Measurements from ENCODE around the gene ITPR2.
"Not testable (repeated sequence)": the region's sequence is repeated elsewhere in the genome, so short reads cannot be mapped to it uniquely, and the experiment has no call there.

The ITPR2 gene

GRCh38 chr12:26848156-26848825 lies 15.3 kb upstream of the ITPR2 start:
- FAIRE-seq, result no peak

GRCh38 chr12:26847431-26847830 lies 14.4 kb upstream of the ITPR2 start:
- FAIRE-seq, result no peak

GRCh38 chr12:26846416-26846815 lies 13.4 kb upstream of the ITPR2 start:
- no peak for FAIRE-seq

DNA sequence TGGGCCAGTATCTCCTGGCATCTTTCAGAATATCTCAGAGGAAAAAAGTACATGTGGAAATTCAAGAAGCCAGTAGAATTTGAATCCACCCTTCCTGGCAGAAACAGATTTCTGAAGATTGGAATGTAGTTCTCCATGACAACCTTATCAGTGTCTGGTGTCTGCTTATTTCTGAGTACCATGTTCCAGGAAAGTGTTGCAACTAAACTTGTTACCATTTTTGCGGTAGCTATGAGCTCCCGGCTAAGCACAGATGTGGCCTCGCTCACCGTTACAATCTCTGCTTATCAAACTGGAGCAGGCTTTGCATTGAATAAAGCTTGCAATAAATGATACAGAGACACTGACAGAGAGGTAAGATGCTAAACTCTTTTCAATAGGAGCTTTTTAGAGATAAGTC lies 13.0 kb upstream of the ITPR2 start:
- FAIRE-seq, result no peak

- FAIRE-seq, result peak; percentile 86
Observed at GRCh38 chr12:26845057-26845666, 12.2 kb upstream of the ITPR2 start.

GRCh38 chr12:26843311-26843710 lies 10.3 kb upstream of the ITPR2 start:
- FAIRE-seq, result no peak

- no peak for FAIRE-seq
Observed at GRCh38 chr12:26841085-26841484, 8.1 kb upstream of the ITPR2 start.

DNA sequence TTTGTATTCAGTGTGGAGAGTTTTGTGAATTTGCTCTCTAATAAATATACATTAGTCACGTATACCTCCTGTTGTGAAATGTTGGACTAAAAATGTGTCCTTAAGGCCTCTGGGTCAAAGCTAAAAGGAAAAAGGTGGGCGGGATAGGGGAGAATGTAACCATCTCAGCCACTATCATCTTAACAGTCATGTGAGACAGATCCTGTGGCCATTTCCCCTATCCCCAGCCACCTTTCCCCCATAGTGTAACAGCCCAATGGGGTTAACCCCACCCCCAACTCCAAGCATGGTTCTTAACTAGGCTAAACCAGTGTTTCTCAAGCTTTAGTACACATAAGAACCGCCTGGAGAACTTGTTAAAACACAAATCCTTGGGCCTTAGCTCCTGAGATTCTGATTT lies 6.5 kb upstream of the ITPR2 start:
- no peak for FAIRE-seq

GRCh38 chr12:26838888-26839416 lies 6.0 kb upstream of the ITPR2 start:
- FAIRE-seq, result no peak

DNA sequence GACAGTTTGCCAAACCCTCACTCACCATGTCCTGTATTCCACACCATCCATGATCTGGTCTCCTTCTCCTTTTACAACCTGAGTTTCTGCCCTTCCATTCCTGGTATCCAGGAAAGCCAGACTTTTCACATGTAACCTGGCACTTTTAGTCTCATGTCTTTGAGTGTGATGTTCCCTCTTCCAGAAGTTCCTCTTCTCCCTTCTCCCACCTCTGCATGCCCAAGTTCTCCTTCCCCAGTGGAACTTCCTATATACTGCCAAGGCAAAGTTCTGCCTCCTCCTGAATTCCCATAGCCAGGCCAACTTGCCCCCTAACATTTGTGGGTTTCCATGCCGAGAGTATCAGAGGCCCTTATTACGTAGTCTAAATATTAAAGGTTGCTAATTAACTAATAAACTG lies 3.2 kb upstream of the ITPR2 start:
- no peak for FAIRE-seq

- FAIRE-seq, result not testable (repeated sequence)
Observed at GRCh38 chr12:26834503-26835060, 1.6 kb upstream of the ITPR2 start.

- no peak for FAIRE-seq
Observed at GRCh38 chr12:26833743-26834490, 923 bp upstream of the ITPR2 start.

GRCh38 chr12:26831951-26832821 lies 808 bp downstream of the ITPR2 start:
- FAIRE-seq, result no peak

GRCh38 chr12:26830783-26831551 lies 2.0 kb downstream of the ITPR2 start:
- FAIRE-seq, result no peak

- FAIRE-seq, result no peak
Observed at GRCh38 chr12:26830363-26830762, 2.6 kb downstream of the ITPR2 start.

DNA sequence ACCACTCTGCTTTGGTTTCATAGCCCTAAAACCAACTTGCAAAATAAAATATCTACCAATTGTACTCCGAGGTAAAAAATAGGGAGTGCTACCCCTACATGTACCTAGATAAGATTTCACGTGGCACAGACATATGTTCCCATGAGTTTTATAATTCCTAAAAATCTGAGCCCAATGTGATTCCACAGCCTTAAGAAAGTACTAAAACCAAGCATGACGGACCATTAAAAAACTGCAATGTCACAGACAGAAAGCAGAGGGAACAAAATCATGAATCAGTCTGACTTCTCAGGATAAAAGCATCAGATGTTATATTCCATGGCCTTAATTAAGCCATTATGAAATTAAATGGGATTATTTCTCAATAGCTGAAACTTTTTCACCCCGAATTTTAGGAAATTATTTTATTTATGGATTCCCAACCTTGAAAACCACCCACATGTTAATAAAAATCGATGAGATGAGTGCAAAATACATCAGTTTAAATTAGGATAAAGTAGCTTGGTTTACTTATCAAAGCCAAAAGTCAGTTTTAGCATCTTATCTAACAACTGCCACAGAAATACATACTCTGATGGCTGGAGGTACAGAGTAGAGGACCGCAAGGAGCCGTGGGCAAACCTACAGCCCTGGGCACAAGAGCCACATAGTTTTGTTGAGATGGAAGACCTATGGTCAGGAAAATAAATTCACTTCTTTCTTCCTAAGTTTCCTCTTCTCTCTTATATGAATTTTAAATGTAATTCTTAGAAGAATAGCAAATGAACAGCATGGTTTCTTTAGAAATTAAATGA lies 4.5 kb downstream of the ITPR2 start:
- no peak for FAIRE-seq

- no peak for FAIRE-seq
Observed at GRCh38 chr12:26826437-26826836, 6.6 kb downstream of the ITPR2 start.

DNA sequence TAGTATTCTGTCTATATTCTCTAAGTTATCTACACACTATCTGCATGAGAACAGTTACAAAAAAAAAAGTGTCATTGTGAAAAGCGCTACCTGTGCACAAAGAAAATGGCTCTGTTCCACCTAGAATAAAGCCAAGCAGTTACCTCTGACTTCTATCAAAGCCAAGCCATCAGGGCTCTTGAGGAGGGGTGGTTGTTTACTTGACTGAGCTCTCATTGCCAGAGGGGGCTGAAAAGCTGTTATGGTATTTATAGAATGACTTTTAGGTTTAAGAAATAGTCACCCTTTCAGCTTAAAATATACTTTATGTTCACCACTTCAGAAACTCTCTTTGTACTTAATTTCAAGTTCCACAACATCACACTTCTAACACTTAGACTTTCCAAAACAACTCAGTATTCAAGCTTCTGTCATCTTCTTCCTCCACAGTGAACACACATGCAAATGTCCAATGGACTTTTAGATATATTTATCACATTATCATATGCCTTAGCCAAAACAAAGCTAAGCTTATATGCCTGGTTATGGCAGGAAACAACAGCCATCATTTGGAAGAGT lies 7.5 kb downstream of the ITPR2 start:
- FAIRE-seq, result no peak

DNA sequence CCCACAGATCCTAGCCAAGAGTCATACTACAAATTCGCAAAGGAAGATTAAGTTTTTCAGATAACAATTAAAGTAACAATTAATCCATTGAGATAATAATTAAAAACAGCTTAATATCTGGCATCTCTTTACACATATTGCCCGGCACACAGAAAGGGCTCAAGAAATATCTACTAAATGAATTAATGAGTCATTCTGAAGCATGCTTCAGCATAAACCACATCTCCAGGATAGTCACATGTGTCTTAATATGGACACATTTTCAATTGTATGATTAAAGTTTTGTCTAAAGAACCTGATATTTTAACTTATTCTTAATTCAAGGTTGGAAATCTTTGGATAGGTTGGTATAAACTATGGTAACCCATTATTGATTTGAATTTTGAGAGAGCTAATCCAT lies 9.6 kb downstream of the ITPR2 start:
- no peak for FAIRE-seq

DNA sequence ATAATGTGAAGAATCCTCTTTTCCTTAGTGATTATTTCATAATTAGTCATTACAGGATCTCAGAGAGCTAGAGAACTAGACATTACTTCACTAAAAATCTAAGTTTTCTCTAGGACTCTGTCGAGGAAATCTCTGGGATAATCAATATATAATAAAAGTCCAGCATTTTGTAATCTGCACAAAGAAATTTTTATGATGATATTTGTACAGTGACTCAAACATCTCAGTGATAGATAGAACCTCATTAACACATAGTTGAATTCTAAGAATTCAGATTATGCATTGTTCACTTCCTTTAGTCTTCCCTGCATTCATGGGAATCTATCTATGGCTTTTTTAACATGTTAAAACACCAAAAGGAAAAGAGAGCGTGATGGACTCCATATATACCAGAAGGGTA lies 11.0 kb downstream of the ITPR2 start:
- no peak for FAIRE-seq

All from TTC549 (cell line).